ENCODE results near the gene COL20A1.
A peak's percentile ranks its signal among the peaks of the same experiment; 100 is the strongest.

The COL20A1 gene

DNA sequence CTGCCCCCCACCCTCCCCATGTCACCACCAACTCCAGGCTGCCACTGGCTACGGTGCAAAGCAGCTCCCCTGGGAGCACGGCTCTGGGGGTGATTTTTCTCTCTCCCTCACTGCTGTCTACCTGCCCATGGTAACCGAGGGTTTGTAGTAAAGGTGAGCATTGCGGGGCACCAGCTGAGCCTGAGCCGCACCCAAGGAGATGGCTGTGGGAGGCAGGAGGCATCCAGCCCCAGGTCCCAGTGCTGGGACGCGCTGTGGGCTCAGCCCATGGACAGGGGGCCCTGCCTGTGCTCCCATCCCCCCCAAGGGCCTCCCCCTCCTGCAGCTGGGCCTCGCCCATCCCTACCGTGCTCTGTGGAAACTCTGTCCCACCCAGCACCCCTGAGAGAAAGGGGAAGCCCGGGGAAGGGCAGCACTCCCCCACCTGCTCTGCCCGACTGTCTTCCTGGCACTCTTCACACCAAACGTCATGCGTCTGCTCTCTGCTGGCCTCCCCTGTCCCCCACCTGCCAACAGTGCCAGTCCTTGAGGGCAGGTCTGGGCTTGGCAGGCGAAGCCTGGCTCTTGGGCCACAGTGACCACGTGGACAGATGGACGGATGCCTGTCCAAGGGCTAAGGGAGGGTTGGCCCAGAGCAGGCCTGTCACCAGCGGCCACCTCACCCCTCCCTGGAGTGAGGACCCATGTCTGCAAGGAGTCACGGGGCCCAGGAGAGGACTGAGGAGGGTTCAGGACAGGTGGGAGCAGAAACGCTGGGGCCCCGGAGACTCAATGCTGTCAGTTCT is 72.0 kb downstream of the COL20A1 start:
- no peak for DNase-seq

DNA sequence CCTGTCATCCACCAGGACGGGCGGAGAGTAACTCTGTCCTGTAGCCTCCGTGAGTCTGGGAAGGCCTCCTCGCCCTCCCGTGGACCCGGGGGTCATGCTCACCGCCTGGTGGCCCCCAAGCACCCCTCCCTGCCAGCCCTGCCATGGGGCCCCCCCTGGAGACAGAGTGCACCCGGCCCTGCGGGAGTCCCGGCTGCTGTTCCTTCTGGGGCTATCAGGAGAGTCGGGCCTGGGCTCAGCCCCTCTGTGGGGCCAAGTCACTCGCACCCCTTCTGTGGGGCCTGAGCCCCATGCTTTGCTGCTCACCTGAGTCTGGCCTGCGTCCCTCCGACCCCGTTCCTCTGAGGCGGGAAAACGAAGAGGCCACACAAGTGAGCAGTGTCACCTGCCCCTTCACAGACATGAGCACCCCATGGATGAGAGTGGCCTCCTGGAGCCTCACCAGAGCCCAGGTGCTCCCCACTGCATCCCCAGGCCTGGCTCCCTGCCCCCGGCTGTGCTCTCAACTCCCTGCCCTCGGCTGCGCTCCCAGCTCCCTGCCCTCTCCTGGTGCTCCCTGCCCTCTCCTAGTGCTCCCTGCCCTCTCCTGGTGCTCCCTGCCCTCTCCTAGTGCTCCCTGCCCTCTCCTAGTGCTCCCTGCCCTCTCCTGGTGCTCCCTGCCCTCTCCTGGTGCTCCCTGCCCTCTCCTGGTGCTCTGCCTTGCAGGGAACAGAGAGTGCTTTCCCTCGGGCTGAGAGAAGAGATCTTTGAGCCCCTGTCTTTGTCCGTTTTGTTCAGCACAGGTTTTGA is 72.8 kb downstream of the COL20A1 start:
- DNase-seq, result no peak

GRCh38 chr20:63366390-63367365 is 73.7 kb downstream of the COL20A1 start:
- DNase-seq, result peak; percentile 47

GRCh38 chr20:63367446-63368055 is 74.6 kb downstream of the COL20A1 start:
- DNase-seq, result no peak

DNA sequence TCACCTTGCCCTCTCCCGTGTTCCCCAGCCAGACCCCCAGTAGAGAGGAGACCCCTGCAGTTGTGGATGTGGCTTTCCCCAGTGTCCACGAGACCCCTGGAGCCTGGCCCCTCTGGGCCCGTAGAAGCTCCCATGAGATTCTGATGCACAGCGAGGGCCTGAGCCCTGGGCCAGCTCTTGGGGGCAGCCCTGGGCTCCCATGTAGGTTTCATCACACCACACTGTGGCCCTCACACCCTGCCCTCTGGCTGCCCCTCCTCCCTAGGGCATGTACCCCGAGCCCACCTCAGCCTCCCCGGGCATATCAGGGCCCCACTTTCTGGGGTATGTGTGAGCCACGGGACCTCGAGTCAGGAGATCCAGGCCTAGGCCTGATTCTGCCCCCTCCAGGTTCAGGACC is 75.2 kb downstream of the COL20A1 start:
- DNase-seq, result no peak

DNA sequence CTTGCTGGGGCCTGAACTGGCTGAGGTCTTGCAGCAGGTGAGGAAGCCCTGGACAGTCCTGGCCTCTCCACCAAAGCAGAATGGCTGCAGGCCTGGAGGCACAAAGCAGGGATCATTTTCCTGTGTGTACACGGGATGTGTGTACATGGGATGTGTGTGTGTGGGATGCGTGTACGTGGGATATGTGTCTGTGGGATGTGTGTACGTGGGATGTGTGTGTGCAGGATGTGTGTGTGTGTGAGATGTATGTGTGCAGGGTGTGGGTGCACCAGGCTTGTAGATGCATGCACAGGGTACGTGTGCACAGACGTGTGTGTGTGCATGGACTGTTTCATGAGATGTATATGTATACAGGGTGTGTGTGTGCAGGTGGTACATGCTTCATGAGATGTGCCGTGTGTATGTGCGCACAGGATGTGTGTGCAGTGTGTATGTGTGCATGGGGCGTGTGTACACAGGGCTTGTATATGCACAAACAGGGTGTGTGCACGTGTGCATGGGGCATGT is 76.1 kb downstream of the COL20A1 start:
- no peak for DNase-seq

DNA sequence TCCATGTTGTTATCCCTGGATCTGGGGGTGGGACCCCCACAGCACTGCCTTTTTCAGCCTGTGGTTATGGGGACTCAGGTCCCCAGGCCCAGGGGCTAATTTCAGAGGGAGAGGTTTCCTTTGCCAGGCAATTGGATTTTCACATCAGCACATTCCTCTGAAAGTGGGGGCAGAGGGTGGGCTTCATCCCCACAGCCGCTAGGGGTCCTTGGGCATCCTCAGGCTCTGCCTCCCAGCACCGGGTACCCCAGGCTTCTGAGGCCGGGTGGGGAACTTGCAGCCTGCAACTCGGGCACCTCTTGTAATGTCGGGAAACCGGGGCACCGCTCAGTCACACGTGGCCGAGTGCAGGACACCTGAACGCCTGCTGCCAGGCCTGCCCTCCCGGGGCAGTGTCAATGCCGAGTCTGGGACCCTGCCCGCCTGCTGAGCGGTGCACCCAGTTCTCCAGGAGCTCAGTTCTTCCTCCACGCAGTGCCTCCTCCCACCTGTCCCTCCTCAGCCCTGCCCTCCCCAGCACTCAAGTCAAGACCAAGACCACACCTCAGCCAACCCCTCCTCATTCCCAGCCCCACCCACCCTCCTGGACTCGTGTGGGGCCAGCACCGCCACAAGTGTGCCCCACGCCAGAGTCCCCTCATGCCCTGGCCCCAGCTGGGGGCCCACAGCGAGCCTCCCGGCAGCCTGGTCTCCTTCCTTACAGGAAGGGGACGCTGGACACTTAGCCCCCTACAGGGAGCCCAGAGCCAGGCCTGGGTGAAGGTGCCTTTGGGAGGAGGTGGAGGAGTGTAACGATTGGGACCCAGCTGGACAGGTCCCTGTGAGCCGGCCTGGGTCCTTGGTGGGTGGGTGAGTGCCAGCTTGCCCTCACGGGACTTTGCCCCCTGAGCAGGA is 77.0 kb downstream of the COL20A1 start:
- no peak for DNase-seq

- DNase-seq, result peak; percentile 56
Measured at GRCh38 chr20:63370618-63371187, 77.7 kb downstream of the COL20A1 start.

DNA sequence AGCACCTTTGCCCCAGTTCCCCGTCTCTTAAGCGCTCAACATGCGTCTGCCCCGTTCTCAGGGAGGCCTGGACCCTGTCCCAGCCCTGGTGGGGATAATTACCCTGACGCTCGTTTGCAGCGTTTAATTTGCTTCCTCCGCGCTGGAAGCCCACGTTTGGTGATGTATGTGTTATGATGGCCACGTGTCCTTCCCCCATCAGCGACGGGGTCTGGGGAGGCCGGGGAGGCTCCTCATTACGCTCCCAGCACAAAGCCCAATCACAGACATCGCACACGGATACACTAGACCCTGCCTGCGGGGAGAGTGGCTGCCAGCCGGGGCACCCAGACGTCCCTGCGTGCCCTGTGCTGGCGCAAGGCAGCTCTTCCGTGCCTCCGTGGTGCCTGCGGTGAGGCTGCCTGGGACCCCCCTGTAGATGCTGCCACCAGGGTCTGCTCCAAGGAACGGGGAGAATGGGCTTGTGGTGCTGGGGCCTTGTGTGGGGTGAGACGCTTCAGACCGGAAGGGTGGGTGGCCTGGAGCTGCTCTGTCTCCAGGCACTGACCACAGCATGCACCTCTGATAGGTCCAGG is 78.4 kb downstream of the COL20A1 start:
- DNase-seq, result no peak

GRCh38 chr20:63372971-63373885 is 80.2 kb downstream of the COL20A1 start:
- DNase-seq, result no peak

GRCh38 chr20:63373996-63374395 is 81.0 kb downstream of the COL20A1 start:
- DNase-seq, result no peak

DNA sequence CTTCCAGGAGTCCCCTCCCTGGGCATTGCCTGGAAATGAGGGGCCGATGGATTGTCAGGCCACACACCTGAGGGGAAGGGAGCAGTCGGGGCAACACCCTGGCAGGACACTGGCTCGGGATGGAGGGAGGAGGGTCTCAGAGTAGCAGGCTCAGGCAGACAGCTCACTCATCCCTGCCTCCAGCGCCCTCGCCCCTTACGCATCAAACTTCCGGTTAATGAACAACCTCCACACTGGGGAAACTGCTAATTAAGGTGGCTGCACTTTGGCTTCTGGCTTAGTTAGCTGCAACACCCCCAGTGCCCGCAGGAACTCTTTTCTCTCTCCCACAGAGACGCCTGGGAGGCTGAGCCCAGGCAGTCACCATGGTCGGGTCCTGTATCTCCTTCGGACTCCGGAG is 81.5 kb downstream of the COL20A1 start:
- DNase-seq, result no peak

- no peak for DNase-seq
Measured at GRCh38 chr20:63375438-63375837, 82.5 kb downstream of the COL20A1 start.

DNA sequence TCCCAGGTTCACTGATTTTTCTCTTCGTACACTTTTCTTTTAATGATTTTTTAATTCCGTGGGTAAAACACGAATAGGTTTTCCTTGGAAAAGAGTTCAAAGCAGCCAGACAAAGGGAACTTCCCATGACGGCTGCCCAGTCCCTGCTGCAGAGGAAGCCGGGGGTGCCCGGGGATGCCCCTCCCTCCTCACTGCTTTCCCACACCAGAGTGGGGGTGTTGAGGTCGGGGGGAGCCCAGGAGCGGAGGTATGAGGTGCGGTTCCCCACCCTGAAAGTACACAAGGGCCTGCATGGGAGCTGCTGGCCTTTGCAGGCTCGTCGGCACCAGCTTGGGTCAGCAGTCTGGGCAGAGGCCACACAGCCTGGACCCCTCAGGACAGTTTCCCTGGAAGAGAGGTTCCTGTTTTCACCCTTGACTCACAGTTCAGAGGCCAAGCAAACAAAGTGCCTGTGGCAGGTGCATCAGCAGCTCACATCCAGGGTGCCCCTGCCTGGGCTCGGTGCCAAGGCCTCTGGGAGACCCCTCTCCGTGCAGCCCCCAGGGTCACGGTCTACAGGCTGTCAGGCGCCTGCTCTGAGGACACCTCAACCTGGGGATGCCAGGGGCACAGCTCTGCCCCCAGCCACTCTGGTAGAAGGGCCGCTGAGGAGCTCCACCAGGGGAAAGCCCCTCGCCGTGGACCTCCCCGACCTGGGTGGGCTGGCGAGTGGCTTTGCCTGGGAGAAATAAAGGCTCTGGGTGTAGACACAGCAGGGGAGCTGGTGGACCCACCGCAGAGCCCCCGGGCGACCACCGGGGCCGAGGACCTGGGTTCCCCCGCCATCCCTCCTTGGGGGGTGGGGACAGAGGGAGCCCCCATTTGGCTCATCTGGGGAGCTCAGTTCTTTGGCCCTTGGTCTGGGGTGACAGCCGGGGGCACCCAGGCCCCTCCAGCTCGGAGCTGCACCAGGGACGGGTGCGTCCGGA is 83.6 kb downstream of the COL20A1 start:
- no peak for DNase-seq

- no peak for DNase-seq
Measured at GRCh38 chr20:63377256-63377941, 84.4 kb downstream of the COL20A1 start.

DNA sequence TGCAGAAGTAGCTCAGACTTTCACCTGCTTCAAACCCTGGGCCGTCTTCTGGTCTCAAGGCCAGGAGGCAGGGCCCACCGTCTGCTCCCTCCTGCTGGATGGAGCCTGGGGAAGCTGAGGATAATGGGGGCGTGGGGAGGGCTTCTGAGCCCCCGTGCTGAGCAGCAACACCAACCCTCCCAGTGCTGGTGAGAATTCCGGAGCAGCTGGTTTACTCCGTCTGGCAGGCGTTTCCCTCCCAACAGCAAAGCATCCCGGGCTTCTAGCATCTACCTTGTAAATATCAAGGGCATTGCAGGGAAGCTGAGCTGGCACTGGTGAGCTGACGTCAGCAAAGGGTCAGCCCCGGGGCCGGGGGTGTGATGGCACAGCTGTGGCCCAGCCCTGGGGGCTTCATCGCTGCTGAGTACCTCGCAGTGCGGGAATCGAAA is 85.0 kb downstream of the COL20A1 start:
- peak; percentile 48 for DNase-seq

DNA sequence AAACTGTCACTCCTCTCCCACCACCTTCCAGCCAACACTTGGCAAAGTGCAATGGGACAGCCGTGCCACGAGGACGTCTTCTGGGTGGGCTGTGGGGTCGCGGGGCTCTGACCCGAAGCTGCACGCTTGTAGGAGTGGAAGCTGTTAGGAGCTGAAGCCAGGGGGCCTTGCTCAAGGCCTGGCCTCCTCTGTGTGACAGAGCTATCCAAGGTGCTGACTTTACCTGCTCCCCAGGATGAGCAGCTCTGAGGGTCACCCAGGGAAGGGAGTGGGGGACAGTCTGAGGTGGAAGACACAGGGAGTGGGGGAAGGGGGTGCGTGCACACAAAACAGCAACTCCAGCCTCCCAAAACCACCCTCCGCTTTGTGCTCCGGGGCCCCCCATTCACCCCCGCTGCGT is 85.6 kb downstream of the COL20A1 start:
- no peak for DNase-seq

GRCh38 chr20:63379296-63379695 is 86.3 kb downstream of the COL20A1 start:
- DNase-seq, result no peak

All from NCI-H2171 (cell line).